COLO829 (cell line): ENCODE results near the gene PLEKHH1.
A peak's percentile ranks its signal among the peaks of the same experiment; 100 is the strongest.

Source experiments
- DNase-seq: peaks from one replicate; pipeline ENCODE4 v3.0.0; 2012; ENCODE audit warnings: low spot score

Gene PLEKHH1

DNA sequence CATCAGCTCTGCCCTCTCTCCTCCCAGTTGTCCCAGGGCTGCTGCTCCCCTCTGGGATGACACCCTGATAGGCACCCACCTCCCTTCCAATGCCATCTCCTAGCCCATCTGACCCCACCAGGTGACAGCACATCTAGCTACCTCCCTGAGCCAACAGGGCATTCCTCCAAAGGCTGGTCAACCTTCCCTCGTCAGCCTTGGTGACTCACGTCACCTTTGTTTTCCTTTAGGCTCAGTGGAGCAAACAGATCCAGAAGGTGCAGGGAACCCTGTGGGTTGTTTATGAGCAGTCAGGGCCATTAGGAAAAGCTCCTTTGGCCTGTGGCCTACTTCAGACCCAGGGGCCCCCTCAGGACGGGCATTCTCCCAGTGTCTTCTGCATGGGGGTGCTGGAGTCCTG lies 34.6 kb downstream of the PLEKHH1 start:
- no peak for DNase-seq

DNA sequence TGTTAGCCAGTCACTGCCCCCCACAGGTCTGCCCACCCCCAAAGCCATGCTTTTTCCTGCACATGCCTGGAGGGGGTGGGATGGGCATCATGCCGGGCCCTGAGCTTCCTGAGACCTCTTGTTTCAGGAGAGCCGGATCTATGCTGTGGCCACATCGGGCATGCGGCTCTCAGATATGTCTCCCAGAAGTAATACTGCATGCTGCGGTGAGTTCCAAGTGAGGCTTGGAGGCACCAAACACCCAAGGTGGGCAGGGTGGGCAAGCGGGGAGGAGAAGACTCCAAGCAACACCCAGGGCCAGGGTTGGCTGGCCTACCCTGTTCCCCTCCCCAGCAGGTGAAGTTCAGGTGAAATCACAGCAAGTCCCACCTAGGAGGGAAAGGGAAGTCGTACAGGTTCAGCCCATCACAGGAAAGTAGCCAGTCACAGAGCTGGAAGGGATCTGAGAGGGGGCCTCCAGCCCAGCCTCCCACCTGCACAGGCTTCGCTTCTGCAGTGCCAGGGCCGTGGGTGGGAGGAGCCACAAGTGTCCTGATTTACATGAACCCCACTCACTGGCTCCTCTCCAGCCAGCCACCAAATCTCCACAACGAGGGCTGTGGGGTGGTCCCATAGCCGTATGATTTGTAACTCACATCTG lies 36.0 kb downstream of the PLEKHH1 start:
- no peak for DNase-seq

DNA sequence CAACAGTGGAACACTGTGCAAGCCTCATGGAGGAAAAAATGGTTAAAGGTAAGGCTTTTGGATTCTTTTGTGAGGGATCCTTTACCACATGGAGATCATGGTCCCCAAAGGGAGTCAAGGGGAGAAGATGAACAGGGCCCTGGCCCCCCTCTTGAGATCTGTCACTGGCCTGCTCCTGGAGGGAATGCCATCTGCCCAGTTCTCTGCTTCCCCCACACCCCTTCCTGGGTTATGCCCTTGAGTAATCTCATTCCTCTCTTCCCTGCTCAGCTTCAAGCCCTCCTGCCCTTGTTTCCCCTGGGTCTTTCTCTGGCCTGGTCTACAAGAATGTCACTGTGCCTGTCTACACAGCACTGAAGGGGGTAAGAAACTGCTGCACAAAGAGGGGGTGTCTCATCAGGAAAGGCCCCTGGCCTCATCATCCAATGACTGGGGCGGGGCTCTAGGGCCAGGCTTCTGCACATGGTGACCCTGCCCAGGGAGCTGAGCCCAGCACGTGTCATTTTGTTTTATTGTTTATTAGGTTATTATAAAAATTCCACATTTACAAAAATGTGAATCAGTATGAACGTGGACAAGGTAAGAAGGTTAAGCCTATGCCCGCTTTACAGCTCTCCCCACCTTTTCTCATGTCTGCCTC lies 36.7 kb downstream of the PLEKHH1 start:
- DNase-seq: no peak

DNA sequence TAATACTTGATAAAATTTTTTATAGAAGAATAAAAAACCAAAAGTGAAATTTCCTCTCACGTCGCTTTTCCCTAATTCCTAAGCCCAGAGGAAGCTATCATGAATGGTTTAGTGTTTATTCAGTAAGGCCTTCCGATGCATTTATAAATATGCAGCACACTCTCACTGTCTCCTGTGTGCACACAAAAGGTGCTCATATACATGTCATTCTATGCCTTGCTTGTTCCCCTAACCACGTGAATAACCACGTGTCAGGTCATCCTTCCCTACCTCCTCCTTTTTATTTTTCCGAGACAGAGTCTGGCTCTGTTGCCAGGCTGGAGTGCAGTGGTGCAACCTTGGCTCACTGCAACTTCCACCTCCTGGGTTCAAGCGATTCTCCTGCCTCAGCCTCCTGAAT lies 37.4 kb downstream of the PLEKHH1 start:
- DNase-seq: peak; percentile 90

DNA sequence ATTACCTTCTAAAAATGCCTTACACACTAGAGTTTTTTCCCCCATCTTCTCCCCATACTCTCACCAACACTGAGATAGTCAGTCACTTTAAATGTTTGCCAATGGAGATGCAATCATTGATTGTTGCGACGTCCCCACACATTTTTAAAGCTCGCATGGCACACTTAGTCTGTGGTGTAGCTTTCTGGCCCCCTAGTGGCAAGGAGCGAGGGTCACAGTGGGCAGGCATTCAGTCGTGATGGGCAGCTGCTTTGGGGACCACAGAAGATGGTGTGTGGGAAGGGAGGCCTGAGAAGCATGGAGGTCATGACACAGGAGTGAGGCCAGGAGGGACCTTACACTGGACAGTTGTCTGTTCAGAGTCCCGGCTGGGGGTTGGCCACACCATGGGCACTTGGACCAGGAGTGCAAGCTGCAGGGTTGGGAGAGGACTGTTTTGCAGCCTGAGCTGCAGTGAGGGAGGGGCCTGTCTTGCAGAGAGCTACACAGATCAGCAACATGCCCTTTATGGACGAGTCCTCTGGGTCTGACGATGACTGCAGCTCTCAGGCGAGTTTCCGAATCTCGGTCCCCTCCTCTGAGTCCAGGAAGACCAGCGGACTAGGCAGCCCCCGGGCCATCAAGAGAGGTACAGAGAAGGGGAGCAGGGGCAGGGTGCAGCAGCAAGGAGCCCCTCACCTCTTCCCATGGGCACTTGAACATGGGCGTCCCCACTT lies 38.3 kb downstream of the PLEKHH1 start:
- peak; percentile 45 for DNase-seq

DNA sequence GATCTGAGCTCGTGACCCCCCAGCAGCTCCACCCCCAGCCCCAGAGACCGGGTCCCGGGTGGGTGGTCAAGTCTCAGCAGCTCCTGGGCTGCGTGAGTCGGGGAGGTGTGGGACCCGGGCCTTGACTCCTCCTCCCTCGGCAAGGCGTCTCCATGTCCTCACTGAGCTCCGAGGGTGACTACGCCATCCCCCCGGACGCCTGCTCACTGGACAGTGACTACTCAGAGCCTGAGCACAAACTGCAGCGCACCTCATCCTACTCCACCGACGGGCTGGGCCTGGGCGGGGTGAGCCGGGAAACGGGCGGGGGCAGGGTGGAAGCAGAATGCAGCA lies 38.9 kb downstream of the PLEKHH1 start:
- no peak for DNase-seq

DNA sequence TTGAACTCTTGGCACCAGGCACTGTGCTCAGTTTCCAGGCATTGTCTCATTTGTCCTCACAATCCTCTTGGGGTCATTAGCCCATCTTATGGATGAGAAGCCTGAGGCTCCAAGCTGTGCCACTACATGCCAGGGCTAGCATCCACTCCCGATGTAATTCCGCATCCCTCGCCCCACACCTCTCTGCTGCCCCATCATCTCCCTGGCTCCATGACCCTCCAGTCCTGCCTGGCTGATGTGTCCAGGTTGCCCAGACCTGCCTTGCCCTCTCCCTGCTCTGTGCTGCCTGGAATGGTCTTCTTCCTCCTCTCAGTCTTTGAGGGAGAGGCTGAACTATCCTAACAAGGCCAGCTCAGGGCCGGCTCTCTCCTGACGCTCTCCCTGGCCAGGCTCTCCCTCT lies 39.5 kb downstream of the PLEKHH1 start:
- no peak for DNase-seq

DNA sequence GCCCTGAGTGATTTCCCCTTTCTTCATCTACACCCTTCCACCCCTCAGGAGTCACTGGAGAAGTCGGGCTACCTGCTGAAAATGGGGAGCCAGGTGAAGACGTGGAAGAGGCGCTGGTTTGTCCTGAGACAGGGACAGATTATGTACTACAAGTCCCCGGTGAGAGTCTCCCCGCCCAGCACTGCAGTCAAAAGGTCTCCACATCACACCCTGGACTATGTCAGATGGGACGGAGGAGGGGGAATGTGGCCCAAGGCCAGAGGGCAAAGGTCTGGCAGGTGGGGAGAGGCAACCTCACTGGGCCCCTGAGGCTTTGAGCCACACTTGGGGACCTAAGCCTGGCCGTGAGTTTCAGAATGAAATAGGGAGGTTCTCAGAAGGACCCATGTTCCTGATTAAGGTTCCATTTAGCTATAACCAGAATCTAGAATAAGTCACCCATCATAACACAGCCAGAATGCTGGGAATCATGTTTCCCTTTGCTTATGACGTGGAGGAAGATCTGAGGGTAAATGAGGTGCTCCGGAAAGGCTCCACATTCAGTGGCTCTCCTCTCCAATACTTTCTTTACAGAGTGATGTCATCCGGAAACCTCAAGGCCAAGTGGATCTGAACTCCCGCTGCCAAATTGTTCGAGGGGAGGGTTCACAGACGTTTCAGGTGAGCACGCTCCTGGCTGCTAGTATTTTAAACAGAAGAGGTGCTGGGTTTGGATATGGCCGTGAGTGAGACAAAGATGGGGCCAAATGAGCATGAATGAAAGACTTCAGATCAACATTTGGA lies 40.3 kb downstream of the PLEKHH1 start:
- DNase-seq: no peak

DNA sequence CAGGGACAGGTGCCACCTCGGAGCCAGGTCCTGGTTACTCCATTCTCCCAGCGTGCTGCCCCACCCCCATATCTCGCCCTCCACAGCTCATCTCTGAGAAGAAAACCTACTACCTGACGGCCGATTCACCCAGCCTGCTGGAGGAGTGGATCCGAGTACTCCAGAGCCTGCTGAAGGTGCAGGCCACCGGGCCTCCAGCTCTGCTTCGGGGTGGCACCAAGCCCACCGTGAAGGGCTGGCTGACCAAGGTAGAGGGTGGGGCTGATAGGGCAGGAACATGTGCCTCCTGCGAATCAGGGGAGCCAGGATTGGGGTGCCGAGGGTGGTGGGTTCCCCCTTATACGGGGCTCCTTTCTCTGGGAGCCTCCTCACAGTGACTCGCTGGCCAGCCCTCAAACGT lies 41.1 kb downstream of the PLEKHH1 start:
- DNase-seq: no peak

DNA sequence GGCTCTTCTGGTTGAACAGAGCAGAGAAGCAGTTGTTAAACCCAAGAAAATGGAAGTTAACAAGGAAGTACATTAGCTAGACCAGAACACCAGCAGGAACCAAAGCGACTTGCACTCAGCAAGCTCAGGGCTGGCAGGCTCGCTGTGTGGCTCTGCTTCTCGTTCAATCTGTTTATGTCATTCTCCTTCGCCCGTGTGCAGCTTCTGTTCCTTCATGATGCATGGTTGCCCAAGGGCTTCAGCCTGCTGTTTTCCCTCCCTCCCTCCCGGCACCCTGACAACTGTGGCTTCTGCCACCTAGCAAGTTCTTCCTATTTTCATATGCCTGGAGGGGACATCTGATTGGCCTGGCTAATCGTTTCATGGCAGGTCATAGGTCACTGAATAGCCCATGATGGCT lies 41.7 kb downstream of the PLEKHH1 start:
- DNase-seq: no peak

DNA sequence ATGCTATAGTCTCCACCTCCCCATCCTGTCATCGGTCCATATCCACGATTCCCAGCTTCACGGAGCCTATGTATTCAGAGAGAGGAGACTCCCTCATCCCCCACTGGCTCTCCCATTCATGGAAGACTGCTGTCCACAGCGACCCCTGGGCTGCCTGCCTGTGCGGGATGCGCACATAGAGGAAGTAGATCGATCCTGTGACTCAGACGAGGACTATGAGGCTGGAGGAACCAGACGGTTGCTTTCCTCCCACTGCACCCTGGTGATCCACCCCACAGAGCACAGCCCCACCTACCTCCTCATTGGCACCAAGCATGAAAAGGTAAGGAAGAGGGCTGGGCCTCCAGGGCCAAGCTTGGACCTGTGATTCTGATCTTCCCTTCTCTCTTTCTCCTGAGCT lies 42.6 kb downstream of the PLEKHH1 start:
- DNase-seq: no peak

DNA sequence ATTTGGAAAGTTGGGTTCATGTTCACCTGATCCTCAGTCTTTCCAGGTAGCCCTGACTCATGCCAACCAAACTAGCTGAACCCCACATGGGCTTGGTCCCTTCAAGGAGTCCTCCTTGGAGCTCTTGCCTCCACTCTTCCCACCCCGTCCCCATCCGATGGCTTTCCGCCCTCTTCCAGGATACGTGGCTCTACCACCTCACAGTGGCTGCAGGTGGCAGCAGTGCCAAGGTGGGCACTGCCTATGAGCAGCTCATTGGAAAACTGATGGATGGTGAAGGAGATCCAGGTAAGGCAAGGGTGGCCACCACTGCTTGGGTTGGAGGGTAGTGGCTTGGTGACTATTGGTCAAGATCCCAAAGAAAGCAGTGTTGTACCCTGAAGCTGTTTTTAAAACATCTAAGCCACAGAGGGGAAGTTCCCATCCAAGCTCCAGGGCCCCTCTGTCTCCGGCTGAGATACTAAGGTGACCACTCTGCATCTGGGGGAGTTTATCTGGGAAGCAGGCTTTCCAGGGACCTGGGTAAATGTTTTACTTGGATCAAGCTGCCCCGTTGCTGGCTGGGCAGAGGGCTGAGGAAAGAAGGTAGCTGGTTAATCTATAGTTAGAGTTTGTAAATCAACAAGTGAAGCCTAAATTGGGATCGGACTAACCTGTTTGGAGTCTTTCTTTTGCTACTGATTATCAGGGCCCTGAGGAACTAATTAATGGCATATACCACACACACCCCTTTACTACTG lies 43.3 kb downstream of the PLEKHH1 start:
- no peak for DNase-seq

DNA sequence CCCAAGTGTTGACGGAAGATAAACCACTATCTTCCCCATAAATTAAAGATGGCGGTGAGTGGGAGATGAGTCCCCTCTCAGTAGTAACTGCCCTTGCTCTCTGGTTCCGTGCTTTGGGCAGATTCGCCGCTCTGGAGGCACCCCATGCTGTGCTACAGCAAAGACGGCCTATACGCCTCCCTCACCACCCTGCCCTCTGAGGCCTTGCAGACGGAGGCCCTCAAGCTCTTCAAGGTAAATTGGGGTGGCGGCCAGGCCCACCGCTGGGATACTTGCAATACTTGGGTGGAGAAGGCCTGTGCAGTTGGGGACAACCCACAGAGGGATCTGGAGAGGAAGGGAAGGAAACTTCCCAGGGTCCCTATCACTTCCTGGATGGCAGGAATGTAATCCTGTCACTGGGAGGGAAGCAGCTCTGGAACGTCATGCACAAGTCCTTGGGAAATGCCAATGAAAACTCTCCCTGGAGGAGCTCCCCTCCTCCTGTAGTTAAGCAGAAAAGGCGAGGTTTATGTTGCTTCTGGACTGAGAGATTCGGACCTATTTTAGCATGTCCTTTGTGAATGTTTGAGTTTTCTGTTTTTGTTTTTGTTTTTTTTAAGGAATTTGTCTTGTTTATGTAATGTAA lies 44.2 kb downstream of the PLEKHH1 start:
- DNase-seq: no peak

DNA sequence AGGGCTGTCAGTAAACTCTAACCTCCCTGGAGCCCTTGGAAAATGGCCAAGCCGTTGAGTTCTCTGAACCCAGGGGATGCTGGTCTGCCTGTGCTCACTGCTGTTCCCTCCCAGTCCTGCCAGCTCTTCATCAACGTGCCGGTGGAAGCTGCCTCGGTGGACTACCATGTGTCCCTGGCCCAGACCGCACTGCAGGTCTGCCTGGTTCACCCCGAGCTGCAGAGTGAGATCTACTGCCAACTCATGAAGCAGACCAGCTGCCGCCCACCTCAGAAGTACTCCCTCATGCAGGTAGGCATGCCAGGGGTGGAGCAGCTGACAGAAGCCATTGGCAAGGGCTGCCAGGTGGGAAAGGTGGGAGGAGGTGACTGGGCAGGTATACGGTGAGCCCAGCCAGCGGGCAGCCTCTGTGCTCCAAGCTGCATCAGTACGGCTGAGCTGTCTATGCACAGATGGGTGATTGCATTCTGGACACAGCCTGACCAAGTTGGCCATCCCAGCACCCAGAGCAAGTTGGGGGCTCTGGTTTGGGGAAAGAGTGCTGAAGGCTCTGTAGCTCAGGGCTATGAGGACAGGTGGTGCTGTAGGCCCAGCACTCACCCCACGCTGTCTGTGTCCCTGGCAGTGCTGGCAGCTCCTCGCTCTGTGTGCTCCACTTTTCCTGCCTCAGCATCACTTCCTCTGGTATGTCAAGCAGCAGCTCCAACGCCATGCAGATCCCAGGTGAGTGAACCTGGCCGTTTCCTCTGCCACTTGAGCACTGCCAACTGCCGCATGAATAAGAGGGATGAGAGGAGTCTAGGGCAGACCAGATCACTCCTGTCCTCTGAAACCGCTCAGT lies 45.0 kb downstream of the PLEKHH1 start:
- no peak for DNase-seq

DNA sequence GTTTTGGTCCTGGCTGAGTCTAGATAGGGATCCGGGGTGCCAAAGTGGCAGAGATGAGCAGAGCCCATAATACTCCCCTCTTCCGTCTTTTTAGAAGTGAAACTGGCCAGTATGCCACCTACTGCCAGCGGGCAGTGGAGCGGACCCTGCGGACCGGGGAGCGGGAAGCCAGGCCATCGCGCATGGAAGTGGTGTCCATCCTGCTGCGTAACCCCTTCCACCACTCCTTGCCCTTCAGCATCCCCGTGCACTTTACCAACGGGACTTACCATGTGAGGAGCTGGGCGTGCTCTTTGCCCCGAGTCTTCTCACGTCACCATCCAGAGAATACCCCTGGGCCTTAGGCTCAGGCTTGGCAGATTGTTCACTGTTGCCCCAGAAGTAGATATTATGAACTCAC lies 46.0 kb downstream of the PLEKHH1 start:
- no peak for DNase-seq

DNA sequence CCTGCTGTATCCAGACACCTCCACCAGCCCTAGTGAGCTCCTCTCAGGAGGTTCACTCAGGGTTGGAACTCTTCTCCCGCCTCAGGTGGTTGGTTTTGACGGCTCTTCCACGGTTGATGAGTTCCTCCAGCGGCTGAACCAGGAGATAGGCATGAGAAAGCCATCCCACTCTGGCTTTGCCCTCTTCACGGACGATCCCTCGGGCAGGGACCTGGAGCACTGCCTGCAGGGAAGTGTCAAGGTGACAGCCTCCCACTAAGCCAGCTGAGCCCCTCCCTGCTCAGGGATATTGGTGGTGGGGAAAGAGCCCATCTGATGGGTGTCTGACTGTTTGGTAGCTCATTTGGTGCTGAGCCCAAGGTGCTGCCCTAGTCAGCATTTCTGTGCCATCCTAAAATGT lies 46.5 kb downstream of the PLEKHH1 start:
- DNase-seq: no peak

DNA sequence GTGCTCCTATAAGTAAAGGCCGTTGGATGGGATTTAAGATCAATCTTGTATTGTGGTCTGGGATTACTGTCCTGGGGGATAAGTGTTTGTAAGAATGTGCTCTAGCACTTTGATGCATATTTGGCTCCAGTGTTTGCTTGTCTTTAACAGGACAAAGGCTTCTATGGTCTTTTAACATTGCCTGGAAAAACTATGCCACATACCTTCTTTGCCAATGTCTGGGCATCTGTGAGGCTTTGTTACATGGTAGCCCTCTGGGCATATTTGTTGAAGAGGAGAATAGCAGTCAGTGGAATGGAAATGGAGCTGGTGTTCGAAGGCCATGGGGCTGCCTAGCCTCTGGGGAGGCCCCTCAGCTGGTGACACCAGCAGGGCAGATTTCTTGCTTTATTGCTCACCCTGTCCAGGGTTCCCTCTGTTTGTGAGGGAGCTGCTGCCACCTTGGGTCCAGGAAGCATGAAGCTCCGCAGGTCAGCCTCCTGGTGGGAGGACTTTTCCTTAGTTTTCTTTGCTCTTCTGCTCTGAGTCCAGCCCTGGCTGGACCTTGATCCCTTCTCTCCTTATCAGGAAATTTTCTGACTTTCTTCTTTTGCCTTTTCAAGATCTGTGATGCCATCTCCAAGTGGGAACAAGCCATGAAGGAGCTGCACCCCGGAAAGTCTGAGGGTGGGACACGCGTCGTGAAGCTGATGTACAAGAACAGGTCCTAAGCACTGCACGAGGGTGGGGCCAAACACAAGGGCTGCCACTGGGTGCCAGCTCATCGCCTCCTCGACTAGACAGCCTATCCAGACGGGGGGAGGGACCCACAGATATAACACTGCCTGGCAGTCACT lies 47.5 kb downstream of the PLEKHH1 start:
- peak; percentile 40 for DNase-seq

DNA sequence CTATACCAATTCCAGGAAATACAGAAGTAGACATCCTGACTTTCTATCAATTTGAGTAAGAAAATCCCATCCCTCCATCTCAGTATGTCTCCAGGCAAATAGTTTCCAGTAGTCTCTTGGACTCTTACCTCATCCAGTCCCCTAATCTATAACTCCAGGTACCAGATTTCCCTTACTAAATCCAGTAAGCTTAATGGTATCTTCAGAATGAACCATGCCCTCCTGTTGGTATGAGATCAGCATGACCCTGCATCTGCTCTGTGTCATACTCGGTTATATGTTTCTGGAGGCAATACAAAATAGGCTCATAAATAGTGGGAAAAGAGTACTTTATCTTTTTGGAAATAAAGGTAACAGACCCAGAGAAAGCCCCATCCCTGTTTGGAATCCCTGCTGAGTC lies 48.6 kb downstream of the PLEKHH1 start:
- DNase-seq: no peak

DNA sequence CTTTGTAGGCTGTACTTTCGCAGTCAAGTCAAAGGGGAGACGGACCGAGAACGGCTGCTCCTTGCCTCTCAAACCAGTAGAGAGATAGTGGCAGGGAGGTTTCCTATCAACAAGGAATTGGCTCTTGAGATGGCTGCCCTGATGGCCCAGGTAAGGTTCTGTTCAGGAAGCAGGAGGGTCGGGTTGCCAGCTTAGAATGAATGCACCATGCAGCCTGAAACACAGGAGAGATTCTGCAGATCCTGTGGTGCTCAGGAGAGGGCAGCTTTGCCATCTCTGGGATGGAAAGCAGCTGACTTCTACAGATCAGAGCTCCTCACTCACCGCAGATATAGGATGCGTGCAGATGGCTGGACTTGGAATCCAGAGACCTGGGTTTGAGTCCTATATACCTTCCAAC lies 49.0 kb downstream of the PLEKHH1 start:
- no peak for DNase-seq
